Activated CD4-positive, CD25-positive, alpha-beta regulatory T cell treated with anti-CD3 and anti-CD28 coated beads, Interleukin-2, amount 50 U/mL, for 72 hours (primary cell): ENCODE results near the gene GCLM.
"Not testable (repeated sequence)": the region's sequence is repeated elsewhere in the genome, so short reads cannot be mapped to it uniquely, and the experiment has no call there.

Source experiments
- DNase-seq: peaks from one replicate; pipeline ENCODE4 v3.0.0; 2021

GCLM gene

GRCh38 chr1:93888900-93889299 is 20.3 kb downstream of the GCLM start:
- no peak for DNase-seq

DNA sequence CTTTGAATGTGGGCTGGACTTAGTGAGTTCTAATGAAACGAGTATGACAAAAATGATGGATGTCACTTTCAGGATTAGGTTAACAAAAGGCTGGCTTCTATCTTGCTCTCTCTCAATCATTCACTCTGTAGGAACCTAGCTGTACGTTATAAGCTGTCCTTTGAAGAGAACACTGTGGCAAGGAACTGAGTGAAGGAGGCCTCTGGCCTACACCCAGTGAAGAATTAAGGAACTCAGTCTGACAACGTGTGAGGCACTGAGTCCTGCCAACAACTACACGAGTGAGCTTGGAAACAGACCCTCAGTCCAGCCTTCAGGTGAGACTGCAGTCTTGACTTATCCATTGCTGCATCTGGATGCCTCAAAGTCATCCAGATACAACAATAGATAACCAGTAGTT is 27.0 kb downstream of the GCLM start:
- no peak for DNase-seq

DNA sequence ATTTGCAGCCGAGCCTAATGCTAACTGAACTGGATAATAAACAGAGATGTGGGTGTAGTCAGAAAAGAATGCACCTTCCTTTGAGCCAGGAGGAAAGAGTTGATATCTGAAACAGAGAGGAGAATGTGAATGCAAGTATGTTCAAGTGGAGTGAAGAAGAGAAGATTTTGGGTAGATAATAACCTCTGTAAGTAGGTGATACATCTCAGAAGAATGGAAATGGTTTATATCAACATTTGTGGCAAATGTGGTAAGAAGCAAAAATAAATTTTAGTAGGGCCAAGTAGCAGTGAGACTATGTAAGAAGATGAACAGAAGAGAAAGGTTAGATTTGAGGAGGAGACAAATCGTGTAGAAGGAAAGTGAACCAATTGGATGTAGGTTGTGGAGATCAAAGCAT is 28.5 kb downstream of the GCLM start:
- no peak for DNase-seq

DNA sequence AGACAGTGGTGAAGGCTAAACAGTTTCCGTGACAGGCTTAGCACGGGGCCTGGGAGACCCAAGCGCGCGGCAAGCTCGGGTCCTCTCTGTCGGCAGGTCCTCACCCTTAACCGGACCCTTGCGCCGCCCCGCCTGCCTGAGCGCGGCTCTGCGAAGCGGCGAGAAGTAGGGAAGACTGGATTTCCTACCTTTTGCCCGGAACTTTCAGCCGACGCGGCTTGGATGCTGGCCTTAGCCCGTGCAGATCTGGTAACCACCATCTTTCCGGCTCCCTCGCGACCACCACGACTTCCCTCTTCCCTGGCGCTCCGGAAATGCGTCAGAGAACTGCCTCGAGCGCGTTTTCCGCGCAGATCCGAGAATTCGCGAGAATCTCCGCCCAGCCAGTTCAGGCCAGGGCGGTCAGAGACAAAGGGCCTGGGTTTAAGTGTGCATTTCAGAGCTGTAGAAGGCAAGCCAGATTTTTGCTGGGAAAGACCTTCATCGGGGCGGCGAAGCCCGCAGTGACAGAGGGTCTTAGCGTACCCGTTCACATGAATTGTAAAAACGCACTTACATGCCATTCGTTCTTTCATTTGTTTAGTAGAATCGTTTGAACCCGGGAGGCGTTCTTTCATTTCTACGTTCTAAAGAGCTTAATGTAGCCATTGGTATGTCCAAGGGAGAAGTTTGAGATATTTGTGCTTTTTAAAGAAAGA is 30.2 kb downstream of the GCLM start, which contains the start of gene DNTTIP2:
Gene DNTTIP2, minus strand, starts transcription at position 318 of the 698 bp plus-strand sequence. Its CDS starts 58 bp downstream, at position 260.
- DNase-seq, result peak; percentile 84

- DNase-seq, result peak; percentile 62
These were observed 30.7 kb downstream of the GCLM start for GRCh38 chr1:93878501-93878888.

GRCh38 chr1:93877529-93877928 is 31.7 kb downstream of the GCLM start:
- DNase-seq, result no peak

DNA sequence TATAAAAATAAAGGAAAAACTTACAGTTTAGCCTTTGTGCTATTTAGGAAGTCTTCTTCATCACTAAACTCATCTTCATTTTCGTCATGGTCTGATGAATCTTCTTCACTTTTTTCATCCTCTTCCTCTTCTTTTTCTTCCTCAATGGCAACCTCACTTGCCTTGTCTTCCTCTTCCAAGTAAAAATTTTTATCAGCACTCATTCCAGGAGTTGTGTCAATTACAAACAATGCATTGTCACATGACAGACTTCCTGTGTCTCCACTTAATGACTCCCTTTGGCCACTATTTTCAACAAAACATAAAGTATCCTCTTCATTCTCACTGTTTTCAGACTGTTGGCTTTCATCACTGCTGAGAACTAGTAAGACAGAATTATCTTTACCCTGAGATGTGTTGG is 33.0 kb downstream of the GCLM start:
- no peak for DNase-seq

DNA sequence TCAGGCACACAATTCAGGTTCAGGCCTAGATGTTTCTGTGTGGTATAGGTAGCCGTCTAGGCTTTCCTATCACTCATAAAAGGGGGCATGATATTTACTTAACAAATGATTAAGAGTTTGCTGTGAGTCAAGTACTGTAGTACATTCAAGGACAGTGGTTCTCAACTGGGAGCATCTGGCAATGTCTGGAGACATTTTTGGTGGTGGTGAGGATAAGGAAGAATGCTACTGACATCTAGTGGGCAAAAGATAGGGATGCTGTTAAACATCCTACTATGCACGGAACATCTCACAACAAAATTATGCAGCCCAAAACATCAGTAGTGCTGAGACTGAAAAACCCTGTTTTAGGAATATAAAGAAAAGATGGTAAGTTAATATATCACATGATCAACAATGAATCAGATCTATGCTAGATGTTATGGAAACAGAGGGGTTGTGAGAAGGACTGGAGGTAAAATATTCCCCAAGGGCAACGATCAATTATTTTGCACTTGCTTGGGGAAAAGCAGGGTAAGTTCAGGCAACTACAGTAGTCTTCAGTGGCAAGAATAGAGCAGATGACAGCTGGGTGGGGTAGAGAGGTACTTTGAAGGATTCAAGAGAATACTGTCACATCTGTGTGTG is 35.1 kb downstream of the GCLM start:
- DNase-seq, result no peak

DNA sequence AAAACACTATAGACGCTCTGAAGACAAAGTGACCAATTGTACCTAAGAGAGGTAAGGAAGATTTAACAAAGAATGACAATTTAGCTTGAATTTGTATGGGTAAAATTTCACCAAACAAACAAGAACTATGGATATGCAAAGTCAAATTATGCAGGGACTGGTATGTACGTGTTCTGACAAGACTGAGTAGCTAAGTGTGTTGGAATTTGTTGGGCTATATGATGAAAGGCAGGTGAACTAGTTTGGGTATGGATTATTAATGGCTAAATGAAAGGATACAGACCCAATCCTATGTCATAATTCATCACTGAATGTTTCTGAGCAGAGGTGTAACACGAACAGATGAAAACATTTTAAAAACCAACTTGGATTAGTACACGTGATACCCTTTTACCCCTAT is 37.9 kb downstream of the GCLM start:
- DNase-seq, result no peak

DNA sequence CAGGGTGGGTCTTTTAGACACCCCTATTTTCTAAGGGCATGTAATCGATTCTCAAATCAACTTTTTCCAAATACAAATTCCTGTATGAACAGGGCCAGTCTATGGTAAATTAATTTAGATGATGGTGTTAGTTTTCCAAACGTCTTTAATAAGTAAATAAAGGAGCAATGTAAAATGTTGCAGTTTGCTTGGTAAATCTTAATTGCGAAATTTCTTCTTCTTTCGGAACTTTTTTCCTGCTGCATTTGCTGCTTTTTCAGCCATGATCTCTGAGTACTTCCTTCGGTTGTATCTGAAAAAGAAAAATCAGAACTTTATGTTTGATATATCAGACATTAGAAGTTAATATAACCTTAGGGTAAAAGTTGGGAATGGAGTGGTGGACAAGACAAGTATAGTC is 39.6 kb downstream of the GCLM start:
- DNase-seq, result no peak

DNA sequence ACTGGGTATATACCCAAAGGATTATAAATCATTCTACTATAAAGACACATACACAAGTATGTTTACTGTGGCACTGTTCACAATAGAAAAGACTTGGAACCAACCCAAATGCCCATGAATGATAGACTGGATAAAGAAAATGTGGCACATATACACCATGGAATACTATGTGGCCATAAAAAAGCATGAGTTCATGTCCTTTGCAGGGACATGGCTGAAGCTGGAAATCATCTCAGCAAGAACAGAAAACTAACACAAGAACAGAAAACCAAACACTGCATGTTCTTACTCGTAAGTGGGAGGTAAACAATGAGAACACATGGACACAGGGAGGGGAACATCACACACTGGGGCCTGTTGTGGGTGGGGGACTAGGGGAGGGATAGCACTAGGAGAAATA is 40.7 kb downstream of the GCLM start:
- DNase-seq, result not testable (repeated sequence)

DNA sequence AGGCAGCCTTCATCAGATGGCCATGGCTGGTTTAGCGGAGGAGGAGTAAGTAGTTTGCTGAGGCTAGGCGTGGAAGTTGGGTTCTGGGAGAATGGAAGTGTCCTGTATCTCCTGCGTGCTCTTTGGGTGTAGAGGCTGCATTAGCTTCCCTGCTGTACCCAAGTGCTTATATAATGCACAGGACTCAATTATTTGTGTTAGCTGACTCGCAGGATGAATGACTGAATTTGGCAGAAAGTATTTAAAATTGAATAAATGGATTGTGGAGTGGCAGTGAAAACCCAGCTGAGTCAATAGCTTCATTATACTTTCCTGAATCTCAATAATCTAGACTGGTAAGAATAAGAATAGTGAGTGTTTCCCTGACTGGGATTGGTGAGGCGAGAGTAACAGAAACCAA is 44.0 kb downstream of the GCLM start:
- DNase-seq, result no peak

DNA sequence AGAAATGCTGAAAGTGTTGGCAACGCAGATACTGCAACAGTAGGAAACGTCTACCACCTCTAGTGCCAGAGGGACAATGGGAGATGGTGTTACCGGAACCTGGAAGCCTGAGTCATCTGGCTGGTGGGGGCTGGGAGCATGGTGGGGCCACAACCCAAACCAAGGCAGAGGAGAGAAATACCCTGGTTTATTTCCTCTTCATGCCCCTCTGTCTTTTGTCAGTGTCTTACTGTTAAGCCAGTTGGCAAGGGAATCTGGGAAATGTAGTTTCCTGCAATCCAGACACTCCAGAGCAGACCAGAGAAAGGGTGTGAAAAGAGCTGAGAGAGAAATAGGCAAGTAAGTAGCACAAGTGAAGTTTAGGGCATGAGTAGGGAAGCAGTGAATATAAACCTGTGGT is 45.1 kb downstream of the GCLM start:
- no peak for DNase-seq

GRCh38 chr1:93857653-93858052 is 51.6 kb downstream of the GCLM start:
- DNase-seq, result not testable (repeated sequence)

DNA sequence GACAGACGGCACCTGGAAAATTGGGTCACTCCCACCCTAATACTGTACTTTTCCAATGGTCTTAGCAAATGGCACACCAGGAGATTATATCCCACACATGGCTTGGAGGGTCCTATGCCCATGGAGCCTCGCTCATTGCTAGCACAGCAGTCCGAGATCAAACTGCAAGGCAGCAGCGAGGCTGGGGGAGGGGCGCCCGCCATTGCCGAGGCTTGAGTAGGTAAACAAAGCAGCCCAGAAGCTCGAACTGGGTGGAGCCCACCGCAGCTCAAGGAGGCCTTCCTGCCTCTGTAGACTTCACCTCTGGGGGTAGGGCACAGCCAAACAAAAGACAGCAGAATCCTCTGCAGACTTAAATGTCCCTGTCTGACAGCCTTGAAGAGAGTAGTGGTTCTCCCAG is 53.2 kb downstream of the GCLM start:
- DNase-seq, result not testable (repeated sequence)

- DNase-seq, result no peak
These were observed 55.3 kb downstream of the GCLM start for GRCh38 chr1:93853940-93854339.

- DNase-seq, result no peak
These were observed 57.4 kb downstream of the GCLM start for GRCh38 chr1:93851878-93852277.

GRCh38 chr1:93851327-93851712 is 57.9 kb downstream of the GCLM start:
- DNase-seq, result no peak

GRCh38 chr1:93850687-93851326 is 58.4 kb downstream of the GCLM start:
- DNase-seq, result peak; percentile 64

- no peak for DNase-seq
These were observed 60.8 kb downstream of the GCLM start for GRCh38 chr1:93848350-93848883.

- DNase-seq, result peak; percentile 62
These were observed 61.4 kb downstream of the GCLM start for GRCh38 chr1:93847811-93848288.

- peak; percentile 93 for DNase-seq
These were observed 62.0 kb downstream of the GCLM start for GRCh38 chr1:93846992-93847810.
